ENCODE results near the gene TRAPPC2L.
"Not testable (repeated sequence)": the region's sequence is repeated elsewhere in the genome, so short reads cannot be mapped to it uniquely, and the experiment has no call there.

The TRAPPC2L gene

DNA sequence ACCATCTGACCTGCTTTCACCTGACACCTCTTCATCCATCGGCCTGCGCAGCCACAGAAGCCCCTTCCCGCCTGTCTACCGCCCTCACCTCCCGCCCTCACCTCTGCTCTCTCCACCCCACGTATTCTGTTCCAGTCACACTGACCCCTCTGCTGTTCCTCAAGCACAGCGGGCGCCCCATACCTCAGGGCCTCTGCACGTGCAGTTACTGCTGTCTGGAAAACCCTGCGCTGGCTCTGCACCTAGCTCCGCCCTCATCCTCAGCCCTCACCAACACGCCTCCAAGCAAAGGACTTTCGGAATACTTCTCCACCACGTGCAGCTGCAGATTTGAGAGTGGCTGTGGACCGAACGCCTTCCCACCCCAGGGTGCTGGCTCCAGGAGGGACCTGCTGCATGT lies 34.2 kb downstream of the TRAPPC2L start:
- DNase-seq (ENCODE audit: low read depth in 2 of 2) = no peak

DNA sequence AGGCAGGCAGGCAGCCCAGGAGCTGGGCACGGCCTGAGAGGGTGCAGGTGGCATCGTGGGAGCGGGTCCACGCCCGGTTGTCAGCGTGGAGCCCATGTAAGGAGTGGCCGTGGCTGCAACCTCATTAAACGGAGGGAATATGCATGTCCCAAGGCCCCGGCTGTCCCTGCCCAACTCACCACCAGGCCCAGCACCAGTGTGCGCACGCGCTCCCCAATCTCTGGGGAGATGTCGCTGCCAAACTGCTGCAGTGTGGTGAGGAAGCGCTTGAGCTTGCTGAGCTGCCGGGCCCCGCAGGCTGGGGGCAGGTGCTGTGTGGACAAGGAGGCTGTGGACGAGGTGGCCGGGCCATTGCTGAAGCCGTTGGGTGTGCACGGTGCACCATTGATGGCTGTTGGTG lies 35.1 kb downstream of the TRAPPC2L start:
- DNase-seq (ENCODE audit: low read depth in 2 of 2) = no peak

DNA sequence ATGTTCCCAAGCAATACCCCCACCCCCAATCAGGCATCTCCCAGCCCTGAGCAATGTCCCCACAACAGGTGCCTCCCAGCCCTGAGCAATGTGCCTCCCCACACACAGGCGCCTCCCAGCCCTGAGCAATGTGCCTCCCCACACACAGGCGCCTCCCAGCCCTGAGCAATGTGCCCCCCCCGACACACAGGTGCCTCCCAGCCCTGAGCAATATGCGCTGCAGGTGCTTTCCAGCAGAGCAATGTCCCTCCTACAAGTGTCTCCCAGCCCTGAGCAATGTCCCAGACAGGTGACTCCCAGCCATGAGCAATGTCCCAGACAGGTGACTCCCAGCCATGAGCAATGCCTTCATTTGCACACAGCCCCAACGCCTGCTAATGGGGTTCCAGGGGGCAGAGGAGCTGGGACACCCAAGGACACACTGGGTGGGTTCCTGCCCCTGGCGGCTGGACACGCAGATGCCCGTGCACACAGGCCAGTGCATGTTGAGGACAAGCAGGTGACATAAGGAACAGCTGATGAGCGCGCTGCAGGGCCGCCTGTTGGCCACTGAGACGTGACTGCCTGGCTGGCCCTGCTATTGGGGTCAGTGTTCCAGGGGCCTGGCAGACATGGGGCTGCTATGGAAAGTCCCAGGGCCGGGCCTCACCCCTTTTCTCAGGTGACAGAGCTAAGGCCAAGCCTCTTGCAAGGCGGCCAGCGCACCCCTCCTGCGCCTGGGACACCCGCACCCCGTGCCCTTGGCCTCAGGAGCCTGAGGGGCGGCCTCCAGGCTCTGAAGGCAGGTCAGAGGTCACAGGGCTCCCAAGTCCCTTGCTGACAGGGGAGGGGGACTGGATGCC lies 36.4 kb downstream of the TRAPPC2L start:
- DNase-seq (ENCODE audit: low read depth in 2 of 2) = no peak

DNA sequence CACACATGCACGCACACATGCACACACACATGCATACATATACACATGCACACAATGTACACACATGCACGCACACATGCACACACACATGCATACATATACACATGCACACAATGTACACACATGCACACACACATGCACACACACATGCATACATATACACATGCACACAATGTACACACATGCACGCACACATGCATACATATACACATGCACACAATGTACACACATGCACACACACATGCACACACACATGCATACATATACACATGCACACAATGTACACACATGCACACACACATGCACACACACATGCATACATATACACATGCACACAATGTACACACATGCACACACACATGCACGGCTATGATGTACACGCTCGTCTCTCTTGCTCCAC lies 37.3 kb downstream of the TRAPPC2L start:
- not testable (repeated sequence) for DNase-seq (ENCODE audit: low read depth in 2 of 2)

DNA sequence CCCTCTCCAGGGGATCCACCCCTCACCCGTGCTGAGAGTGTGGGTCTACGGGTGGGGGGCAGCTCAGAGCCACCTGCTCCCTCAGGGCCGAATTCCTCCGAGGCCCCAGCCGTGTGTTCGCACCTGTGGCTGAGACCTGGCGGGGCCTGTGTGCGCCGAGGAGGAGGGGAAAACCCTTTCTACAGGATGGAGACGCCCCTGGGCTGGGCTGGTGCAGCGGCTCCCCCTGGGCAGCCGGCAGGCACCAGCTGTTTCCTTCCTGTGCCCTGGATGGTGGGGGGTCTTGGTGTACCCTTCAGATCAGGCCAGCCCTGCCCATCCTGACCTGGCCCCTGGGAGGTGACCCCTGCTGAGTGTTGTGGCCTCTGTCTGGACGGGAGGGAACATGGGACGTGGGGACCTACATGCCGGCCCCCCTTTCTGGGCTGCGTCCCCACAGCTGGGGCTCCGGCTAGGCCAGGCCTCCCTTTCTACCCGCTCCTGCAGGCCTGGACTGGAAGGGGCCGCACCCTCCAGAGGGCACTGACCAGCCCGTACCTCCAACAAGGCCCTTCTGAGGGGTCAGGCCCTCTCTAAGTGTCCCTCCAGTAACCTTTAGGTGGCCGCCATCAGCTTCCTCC lies 37.9 kb downstream of the TRAPPC2L start:
- DNase-seq (ENCODE audit: low read depth in 2 of 2) = no peak

DNA sequence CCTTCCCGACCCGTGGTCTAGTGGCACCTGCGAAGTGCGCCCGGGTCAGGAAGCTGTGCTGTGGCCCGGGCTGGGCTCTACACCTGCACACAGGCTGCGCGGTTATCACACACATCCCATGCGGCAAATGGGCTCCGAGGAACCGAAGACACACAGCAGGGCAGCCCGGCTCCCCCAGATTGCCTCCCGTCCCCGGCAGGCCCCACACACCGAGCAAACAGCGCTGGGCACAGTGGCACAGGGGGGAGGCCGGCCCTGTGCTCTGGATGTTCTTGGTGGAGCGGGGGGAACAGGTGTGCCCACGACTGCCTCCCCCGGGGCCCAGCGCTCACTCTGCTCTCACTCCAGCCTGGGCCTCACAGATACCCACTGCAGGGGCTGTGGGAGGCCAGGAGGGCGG lies 38.4 kb downstream of the TRAPPC2L start:
- DNase-seq (ENCODE audit: low read depth in 2 of 2) = no peak

DNA sequence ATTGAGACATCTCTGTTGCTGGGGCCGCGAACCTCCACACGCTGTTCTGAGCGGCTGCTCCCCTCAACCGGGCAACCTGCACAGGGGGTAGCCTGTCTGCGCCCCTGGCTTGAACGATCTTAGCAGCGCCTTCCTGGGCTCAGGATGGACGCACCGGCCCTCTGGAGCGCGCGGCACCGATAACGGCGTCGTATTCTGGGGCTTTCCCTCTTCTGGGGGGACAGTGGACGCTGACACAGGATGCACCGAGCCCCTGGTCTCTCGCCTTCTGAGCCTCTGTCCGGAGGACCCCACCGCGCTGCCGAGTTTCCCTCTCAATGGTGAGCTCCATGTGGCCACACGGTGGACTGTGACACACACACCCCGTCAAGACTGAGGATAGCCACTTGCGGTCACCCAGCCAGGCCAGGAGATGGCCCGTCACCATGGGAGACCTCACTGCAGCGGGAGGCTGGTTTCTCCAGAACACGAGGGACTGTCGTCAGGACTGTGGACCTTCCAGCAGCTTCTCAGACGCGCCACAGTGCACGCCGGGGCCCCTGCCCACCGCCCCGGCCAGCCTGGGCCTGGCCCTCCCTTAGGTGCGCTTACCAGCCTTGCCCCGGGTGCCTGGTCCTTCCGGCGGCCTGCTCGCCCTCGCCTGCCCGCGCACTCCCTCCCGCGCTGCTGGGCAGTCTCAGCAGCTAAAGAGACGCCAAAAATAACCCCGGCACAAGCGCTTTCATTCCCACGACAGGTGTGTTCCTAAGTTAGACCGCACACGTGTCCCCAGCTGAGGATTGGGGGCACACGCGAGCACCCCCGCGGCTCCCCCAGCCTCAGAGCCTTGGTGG lies 39.5 kb downstream of the TRAPPC2L start:
- no peak for DNase-seq (ENCODE audit: low read depth in 2 of 2)

DNA sequence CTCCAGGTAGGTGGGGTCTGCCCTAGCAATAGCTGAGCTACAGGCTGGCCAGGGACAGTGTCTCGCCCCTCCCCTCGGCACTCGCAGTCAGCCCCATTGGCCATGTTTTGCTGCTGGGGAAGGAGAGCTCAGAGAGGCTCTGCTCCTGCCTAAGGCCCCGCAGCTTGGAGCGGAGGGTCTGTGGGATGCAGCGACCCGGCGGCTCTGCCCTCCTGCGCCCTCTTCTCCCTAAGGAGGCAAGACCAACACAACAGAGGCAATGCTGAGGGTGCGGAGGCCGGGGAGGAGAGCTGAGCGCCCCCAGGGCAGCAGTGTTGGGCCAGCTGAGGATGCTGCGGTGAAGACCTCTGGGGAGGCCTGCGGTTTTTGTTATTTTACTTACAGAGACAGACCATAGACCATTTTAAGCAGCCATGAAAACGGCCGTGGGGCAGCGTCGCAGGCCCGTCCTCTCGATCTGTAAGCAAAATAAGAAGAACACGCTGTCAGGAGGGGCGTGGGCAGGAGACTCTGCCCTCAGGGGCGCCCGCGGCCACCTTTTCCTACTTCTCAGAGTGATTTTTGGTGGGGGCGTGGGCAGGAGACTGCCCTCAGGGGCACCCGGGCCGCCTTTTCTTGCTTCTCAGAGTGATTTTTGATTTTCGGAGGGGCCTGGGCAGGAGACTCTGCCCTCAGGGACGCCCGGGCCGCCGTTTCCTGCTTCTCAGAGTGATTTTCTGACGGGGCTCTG lies 40.9 kb downstream of the TRAPPC2L start:
- DNase-seq (ENCODE audit: low read depth in 2 of 2) = no peak

DNA sequence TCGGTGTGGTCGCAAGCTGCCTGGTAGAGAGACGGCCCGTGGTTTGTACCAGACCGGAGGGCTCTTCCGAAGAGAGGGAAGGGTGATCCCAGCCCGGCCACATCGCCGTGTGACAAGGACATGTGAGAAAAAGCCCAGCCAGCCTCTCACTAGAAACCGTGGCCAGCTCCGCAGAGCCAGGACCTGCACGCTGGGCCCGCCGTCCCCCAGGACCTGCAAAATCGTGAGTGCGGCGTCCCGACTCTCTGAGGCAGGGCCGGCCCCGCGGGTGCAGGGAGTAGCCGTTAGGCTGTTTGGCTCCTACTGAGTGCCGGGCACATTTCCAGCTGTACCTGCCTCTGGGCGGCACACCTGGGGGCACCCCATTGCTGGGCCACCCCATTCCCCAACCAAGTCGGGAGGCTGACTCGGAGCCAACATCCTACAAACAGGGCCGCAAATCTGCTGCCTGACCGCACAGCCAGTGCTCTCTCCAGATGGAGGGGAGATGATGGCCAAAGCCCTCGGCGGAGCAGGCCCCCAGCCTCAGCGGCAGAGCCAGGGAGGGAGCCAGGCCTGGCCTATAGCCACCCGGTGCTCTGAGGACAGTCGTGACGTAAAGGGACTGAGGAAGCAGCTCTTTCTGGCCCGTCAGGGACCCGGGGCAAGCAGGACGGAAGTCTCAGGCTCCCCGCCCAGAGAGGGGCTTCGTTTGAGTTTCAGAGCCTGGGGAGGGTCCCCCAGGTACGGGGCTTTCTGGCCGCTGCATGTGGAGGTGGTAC lies 43.2 kb downstream of the TRAPPC2L start:
- no peak for DNase-seq (ENCODE audit: low read depth in 2 of 2)

DNA sequence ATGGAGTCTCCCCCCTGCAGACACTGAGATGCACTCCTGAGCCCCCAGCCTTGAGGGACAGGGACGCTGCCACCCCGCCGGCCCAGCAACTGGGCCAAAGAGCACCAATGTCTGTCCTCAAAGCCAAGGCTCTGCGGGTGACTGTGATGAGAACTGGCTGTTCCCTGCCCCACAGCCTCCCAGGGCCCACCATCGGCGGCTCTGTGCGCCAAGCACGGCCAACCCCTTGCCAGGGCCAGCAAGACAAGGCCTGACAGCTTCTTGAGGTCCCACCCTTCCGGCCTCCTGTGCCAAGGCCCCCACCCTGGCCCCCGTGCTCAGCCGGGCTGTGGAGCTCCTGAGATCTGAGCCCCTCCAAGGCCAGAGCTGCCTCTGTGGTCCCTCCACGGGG lies 43.7 kb downstream of the TRAPPC2L start:
- DNase-seq (ENCODE audit: low read depth in 2 of 2) = no peak

DNA sequence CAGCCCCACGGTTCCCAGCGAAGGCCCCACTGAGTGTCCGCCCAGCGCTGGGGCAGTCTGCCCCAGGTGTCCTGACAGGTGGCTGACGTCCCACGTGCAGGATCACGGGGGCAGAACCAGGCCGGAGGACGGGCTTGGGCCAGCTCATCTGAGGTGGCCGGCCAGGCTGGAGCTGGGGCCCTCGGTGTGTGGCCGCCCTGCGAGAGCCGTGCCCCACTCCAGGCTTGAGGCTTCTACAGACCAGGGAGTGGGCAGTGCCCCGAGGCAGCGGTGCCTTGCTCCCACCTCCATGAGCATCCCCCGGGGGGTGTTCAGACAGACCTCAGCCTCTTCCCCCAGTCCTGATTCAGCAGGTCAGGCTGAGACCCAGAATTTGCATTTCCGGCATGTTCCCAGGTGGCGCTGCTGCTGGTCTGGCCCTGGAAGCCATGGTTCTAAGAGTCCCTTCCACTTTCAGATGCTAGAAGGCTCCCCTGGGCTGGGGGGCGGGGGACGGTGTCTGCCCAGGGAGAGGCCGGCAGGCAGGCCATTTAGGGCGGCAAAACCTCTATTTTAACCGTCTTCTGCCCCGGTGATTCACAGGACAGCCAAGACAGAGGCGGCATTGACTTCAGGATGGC lies 44.9 kb downstream of the TRAPPC2L start:
- DNase-seq (ENCODE audit: low read depth in 2 of 2) = no peak

DNA sequence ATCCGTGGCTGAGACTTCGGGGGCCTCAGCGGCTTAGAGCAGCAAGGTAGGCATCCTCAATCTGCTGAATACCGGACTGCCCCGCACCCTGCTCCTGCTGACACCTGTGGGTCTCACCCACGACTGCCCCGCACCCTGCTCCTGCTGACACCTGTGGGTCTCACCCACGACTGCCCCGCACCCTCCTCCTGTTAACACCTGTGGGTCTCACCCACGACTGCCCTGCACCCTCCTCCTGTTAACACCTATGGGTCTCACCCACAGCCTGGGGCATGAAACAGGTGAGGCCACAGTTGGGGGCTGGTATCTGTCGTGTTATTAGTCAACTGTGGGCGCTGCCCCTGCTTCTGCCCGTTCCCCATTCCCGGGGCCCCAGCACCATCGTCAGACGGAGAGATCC lies 45.8 kb downstream of the TRAPPC2L start:
- no peak for DNase-seq (ENCODE audit: low read depth in 2 of 2)

DNA sequence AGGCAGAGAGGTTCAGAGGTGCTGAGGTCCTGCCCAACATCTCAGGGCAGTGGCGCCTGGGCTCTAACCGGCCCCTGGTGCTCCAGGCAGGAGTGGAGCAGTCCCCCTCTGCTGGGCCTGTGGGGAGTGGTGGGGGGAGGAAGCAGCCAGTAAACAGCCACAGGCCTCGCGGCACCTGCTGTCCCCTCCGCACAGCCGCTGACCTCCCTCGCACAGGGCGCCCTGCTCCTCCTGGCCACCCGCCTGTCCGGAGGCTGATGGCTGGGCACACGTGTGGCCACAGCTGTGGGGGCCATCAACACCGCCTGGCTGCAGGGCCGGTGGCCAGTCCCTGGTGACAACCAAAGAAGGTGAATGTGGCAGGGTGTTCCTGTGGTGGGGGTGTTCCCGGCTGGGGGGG lies 46.3 kb downstream of the TRAPPC2L start:
- no peak for DNase-seq (ENCODE audit: low read depth in 2 of 2)

DNA sequence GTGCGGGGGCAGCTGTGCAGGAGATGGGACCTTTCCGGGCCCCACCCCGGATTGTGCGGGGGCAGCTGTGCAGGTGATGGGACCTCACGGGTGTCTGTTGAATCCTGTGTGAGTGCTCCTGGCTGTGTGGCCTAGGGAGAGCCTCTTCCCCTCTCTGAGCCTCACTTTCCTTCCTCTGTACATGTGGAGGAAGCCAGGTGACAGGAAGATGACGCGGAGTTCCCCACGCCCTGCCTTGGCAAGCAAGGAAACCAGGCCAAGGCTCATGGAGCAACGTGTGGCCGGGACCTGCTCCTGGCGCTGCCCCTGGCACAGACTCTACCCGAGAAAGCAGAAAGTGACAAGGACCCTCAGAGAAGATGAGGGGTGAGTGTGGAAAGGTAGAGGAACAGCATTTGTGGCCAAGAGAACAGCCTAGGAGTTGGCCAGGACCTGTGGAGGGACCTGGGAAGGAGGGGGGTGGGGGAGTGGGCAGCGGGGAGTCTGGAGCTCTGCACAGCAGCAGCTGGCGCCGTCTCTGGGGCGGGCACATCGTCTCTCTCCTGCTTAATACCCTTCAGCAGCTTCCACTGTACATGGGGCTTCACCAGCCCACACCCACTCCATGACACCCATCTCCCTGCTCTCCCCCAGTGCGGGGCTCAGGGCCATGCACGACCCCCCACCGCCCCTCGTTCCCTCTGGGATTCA lies 47.9 kb downstream of the TRAPPC2L start:
- no peak for DNase-seq (ENCODE audit: low read depth in 2 of 2)

DNA sequence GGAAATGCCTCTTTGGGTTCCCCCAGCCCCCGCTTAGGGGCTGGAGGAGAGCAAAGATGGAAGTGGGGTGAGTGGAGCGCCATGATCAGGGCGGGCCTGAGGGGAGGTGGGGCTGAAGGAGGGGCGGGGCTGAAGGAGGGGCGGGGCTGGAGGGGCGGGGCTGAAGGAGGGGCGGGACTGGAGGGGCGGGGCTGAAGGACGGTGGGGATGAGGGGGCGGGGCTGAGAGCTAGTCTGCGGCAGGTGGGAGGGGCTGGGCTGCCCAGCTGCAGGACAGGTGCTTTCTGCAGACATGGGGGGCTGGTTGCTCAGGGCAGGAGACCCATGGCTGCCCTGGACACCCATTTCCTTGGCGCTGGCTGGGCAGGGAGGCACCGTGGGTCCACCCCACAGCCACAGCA lies 48.6 kb downstream of the TRAPPC2L start:
- DNase-seq (ENCODE audit: low read depth in 2 of 2) = peak in 1 of 2 experiments; percentile 10

DNA sequence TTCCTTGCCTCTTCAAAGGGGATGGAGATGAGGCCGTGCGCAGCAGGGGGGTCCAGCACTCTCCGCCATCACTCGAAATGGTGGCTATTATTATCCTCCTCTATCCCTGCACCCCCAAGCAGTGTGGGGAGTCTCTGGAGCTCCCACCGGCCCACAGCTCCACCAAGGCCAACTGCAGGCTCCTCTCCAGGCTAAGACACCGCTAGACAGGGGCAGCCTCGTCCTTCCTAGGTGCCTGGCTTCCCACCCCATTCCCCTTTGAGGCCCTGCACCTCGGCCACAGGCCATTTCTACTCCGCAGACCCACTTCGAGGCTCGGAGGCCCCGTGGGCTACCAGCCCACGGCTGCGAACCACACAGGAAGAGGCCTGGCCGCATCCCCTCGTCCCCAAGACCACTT lies 49.1 kb downstream of the TRAPPC2L start:
- no peak for DNase-seq (ENCODE audit: low read depth in 2 of 2)

DNA sequence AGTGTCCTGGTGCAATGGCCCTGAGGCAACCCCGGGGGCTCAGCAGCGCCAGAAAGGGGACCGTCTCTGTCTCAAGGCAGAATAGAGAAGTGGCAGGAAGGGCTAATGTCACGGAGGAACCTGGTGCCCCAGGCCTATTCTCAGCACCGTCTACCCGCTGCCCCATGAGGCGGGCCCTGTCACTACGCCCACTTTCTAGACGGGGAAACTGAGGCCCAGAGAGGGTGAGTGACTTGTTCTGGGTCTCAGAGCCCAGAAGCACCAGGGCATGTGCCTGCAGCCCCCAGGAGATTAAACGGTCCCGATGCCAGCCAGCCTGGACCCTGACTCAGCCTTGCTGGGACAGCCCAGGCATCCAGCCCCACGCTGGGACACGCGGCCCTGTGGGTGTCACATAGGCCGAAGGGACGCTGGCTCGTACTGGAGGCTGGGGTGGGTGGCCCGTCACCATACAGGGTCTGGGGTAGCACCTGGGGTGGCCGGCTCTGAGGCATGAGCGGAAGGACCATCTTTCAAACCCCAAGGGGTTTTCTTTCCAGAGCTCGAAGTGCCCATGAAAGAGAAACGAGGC lies 49.7 kb downstream of the TRAPPC2L start:
- DNase-seq (ENCODE audit: low read depth in 2 of 2) = no peak

DNA sequence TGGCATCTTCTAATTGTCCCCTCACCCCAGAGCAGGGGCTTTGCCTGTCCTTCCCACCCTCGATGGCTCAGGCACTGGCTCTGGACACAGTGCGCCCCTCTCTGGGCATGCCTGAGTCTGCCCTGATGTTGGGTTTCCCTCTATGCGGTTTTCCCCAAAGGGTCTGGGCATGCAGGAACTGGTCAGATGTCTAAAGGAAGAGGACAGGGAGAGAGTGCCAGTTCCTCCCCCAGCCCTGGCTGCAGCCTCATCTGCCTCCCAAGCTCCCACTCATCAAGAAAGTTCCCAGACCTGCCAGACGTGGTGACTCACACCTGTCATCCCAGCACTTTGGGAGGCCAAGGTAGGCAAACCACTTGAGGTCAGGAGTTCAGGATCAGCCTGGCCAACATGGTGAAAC lies 50.8 kb downstream of the TRAPPC2L start:
- DNase-seq (ENCODE audit: low read depth in 2 of 2) = no peak

DNA sequence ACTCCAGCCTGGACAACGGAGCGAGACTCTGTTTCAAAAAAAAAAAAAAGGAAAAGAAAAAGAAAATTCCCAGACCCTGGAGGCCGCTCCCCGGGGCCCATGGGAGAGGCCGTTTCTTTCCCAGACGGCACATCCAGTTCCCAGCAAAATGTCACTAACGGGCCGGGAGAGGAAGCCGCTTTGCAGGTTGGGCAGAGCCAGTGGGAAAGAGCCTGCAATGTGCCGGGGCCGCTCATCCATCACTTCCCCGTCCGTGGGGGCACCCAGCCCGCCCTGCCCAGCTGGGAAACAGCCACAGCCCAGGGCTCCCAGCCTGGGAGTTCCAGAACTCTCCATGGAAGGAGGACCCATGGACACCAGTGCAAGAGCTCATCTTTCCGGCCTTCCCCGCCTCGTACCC lies 51.4 kb downstream of the TRAPPC2L start:
- no peak for DNase-seq (ENCODE audit: low read depth in 2 of 2)

Data from stimulated activated CD4-positive, alpha-beta T cell treated with anti-CD3 and anti-CD28 coated beads, Interleukin-12 subunit alpha, Interleukin-12 subunit beta, amount 100 ng/mL, for 24 hours (primary cell).